ENCODE results near the gene NID2.

- TF ChIP-seq FOXM1 (IDR thresholded peaks at IDR 0.05; ENCODE audit: borderline replicate concordance, low read depth) = no peak
- no peak for TF ChIP-seq REST (IDR thresholded peaks at IDR 0.05; ENCODE audit: low read depth)
- no peak for TF ChIP-seq CREB1 (IDR thresholded peaks at IDR 0.05; ENCODE audit: low read depth)
- no peak for TF ChIP-seq TAF1 (IDR thresholded peaks at IDR 0.05; ENCODE audit: low read depth)
- TF ChIP-seq RAD21 (IDR thresholded peaks at IDR 0.05; ENCODE audit: low read depth) = no peak
- TF ChIP-seq MAX (IDR thresholded peaks at IDR 0.05) = no peak
- TF ChIP-seq YY1 (IDR thresholded peaks at IDR 0.05; ENCODE audit: low read depth) = no peak
- no peak for TF ChIP-seq TCF12 (IDR thresholded peaks at IDR 0.05; ENCODE audit: low read depth)
- no peak for TF ChIP-seq EGR1 (IDR thresholded peaks at IDR 0.05)
- TF ChIP-seq CEBPB (IDR thresholded peaks at IDR 0.05) = no peak
These were observed 7.0 kb downstream of the NID2 start for GRCh38 chr14:52061890-52062289.

Data from Ishikawa (cell line).